ENCODE measurements around the gene CLDN6. TPM values are rescaled to one million over a fixed set of nuclear protein-coding genes. Genes with fewer than 3 reads are reported as not detected.
A peak's percentile ranks its signal among the peaks of the same experiment; 100 is the strongest.

The CLDN6 gene
- total and polyA plus RNA-seq, 9 of the 15 experiments (the other 6 are each of a cell fraction or from before 2014, with no cell fraction given) = 0.22 to 0.75 (median 0.38) TPM; not detected in 3

DNA sequence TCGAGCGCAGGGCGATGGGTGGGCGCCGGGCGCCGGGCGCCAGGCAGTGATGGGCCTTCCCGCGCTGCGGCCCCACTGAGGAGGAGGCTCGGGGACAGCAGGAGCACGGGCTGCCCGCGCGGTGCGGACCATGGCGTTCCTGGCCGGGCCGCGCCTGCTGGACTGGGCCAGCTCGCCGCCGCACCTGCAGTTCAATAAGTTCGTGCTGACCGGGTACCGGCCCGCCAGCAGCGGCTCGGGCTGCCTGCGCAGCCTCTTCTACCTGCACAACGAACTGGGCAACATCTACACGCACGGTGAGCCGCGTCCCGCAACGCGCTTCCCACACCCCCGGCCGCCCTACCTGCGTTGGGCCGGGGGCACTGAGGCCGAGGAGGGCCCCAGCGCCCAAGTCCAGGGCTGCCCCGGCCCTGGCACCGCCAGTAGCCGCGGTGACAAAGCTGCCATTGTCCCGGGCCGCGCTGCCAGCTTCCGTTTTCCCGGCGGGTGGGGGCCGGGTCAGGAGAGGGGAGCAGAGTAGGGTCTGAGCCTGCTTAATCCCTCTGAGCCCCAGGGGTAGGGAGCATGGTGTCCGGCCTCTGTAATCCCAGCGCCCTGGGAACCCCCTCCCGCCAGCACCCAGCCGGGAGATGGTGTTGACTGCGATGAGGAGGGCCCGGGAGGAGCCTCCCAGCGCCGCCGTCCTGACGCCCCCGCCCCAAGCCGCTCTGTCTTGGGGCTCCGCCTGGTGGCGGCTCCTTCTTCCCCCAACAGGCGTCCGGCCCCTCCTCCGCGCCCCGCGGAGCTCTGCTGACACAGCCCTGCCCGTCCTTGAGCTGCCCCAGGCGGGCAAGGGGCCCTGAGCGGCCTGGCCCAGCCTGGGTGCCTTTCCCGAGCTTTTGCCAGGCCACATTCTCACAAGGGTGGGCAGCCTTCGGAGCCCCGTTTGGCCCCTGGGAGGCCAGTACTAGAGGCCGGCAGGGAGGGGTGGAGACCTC is 48.1 kb downstream of the CLDN6 start (continued):
- TF ChIP-seq, protein P1, sequence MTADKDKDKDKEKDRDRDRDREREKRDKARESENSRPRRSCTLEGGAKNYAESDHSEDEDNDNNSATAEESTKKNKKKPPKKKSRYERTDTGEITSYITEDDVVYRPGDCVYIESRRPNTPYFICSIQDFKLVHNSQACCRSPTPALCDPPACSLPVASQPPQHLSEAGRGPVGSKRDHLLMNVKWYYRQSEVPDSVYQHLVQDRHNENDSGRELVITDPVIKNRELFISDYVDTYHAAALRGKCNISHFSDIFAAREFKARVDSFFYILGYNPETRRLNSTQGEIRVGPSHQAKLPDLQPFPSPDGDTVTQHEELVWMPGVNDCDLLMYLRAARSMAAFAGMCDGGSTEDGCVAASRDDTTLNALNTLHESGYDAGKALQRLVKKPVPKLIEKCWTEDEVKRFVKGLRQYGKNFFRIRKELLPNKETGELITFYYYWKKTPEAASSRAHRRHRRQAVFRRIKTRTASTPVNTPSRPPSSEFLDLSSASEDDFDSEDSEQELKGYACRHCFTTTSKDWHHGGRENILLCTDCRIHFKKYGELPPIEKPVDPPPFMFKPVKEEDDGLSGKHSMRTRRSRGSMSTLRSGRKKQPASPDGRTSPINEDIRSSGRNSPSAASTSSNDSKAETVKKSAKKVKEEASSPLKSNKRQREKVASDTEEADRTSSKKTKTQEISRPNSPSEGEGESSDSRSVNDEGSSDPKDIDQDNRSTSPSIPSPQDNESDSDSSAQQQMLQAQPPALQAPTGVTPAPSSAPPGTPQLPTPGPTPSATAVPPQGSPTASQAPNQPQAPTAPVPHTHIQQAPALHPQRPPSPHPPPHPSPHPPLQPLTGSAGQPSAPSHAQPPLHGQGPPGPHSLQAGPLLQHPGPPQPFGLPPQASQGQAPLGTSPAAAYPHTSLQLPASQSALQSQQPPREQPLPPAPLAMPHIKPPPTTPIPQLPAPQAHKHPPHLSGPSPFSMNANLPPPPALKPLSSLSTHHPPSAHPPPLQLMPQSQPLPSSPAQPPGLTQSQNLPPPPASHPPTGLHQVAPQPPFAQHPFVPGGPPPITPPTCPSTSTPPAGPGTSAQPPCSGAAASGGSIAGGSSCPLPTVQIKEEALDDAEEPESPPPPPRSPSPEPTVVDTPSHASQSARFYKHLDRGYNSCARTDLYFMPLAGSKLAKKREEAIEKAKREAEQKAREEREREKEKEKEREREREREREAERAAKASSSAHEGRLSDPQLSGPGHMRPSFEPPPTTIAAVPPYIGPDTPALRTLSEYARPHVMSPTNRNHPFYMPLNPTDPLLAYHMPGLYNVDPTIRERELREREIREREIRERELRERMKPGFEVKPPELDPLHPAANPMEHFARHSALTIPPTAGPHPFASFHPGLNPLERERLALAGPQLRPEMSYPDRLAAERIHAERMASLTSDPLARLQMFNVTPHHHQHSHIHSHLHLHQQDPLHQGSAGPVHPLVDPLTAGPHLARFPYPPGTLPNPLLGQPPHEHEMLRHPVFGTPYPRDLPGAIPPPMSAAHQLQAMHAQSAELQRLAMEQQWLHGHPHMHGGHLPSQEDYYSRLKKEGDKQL (CRISPR knock-in tag; IDR thresholded peaks at IDR 0.05; ENCODE audit: borderline replicate concordance) = 0 out of 2 replicates have a peak, but pooled peaks have one; percentile 69
- TF ChIP-seq CHCHD3 (CRISPR knock-in tag; IDR thresholded peaks at IDR 0.05) (no peak), RBBP5 (IDR thresholded peaks at IDR 0.05; ENCODE audit: borderline replicate concordance, insufficient read depth, low read length, poor library complexity, severe bottlenecking) (peak; percentile 4), SMAD4 (CRISPR knock-in tag; conservative IDR thresholded peaks at IDR 0.05) (peak; percentile 78), SPI1 (IDR thresholded peaks at IDR 0.05; ENCODE audit: borderline replicate concordance, low read depth, low read length) (no peak), GATAD2A (IDR thresholded peaks at IDR 0.05) (0 out of 2 replicates have a peak, but pooled peaks have one; percentile 9), GATAD2B (IDR thresholded peaks at IDR 0.05; ENCODE audit: borderline replicate concordance) (peak; percentile 25; the same call in 1 of the 2 replicates), ZFP91 (CRISPR knock-in tag; IDR thresholded peaks at IDR 0.05) (no peak), MED1 (CRISPR knock-in tag; IDR thresholded peaks at IDR 0.05; ENCODE audit: borderline replicate concordance) (no peak), POLR2G (IDR thresholded peaks at IDR 0.05; ENCODE audit: low read depth, low read length) (peak; percentile 85), ZNF212 (CRISPR knock-in tag; IDR thresholded peaks at IDR 0.05) (no peak), FIP1L1 (IDR thresholded peaks at IDR 0.05; ENCODE audit: low read depth, low read length, poor library complexity, severe bottlenecking) (peak; percentile 91), GTF2E2 (tag; IDR thresholded peaks at IDR 0.05) (no peak), ZFPM2 (CRISPR knock-in tag; IDR thresholded peaks at IDR 0.05) (0 out of 2 replicates have a peak, but pooled peaks have one; percentile 36), CBX3 (IDR thresholded peaks at IDR 0.05; ENCODE audit: borderline replicate concordance in 1 of 2, low read length in 2 of 2) (no peak), MEIS2 (IDR thresholded peaks at IDR 0.05; ENCODE audit: partially characterized antibody) (peak; percentile 25), NFE2L1 (tag; IDR thresholded peaks at IDR 0.05; ENCODE audit: borderline replicate concordance, low read depth) (no peak)
- TF ChIP-seq, protein P2, sequence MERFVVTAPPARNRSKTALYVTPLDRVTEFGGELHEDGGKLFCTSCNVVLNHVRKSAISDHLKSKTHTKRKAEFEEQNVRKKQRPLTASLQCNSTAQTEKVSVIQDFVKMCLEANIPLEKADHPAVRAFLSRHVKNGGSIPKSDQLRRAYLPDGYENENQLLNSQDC (CRISPR knock-in tag; IDR thresholded peaks at IDR 0.05) = no peak
- TF ChIP-seq, protein P3, sequence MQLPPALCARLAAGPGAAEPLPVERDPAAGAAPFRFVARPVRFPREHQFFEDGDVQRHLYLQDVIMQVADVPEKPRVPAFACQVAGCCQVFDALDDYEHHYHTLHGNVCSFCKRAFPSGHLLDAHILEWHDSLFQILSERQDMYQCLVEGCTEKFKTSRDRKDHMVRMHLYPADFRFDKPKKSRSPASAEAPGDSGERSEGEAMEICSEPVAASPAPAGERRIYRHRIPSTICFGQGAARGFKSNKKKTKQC (CRISPR knock-in tag; IDR thresholded peaks at IDR 0.05) = no peak

Measured in K562 (cell line).